GM18907 (cell line): Measurements from ENCODE around the gene DPF3.

Experiments used
- ATAC-seq: cut with Tn5 transposase; IDR thresholded peaks from one replicate; pipeline ENCODE4 v1.9.1; 2021; ENCODE audit warnings: mild to moderate bottlenecking, moderate library complexity; ENCODE audit not compliant: unreplicated experiment

Gene DPF3

GRCh38 chr14:72893636-72894322 lies at the start of gene DPF3:
Gene DPF3 (minus strand): TSS chr14:72894101. CDS start chr14:72894088, 13 bp downstream.
- ATAC-seq: peak; percentile 97

GRCh38 chr14:72942934-72943333 lies 49.0 kb upstream of the DPF3 start:
- ATAC-seq: no peak

GRCh38 chr14:72941286-72941985 lies 47.5 kb upstream of the DPF3 start:
- ATAC-seq: no peak

- ATAC-seq: no peak
These were observed 45.7 kb upstream of the DPF3 start for GRCh38 chr14:72939630-72940029.

- ATAC-seq: no peak
These were observed 39.0 kb upstream of the DPF3 start for GRCh38 chr14:72932893-72933292.

- ATAC-seq: no peak
These were observed 35.6 kb upstream of the DPF3 start for GRCh38 chr14:72929316-72930080.

GRCh38 chr14:72928872-72929271 lies 35.0 kb upstream of the DPF3 start:
- no peak for ATAC-seq

- ATAC-seq: peak; percentile 97
These were observed 32.6 kb upstream of the DPF3 start, which contains the start of gene DCAF4 for GRCh38 chr14:72926292-72927028. Gene DCAF4 (plus strand): TSS chr14:72926464. CDS start chr14:72937979, 11,515 bp downstream.

- peak; percentile 28 for ATAC-seq
These were observed 32.0 kb upstream of the DPF3 start for GRCh38 chr14:72925815-72926291.

- no peak for ATAC-seq
These were observed 31.4 kb upstream of the DPF3 start for GRCh38 chr14:72925171-72925759.

GRCh38 chr14:72924337-72924736 lies 30.4 kb upstream of the DPF3 start:
- no peak for ATAC-seq

- ATAC-seq: no peak
These were observed 27.5 kb upstream of the DPF3 start for GRCh38 chr14:72921396-72921795.

GRCh38 chr14:72920008-72920407 lies 26.1 kb upstream of the DPF3 start:
- no peak for ATAC-seq

- ATAC-seq: no peak
These were observed 23.3 kb upstream of the DPF3 start for GRCh38 chr14:72917094-72917802.

GRCh38 chr14:72916174-72916573 lies 22.3 kb upstream of the DPF3 start:
- ATAC-seq: no peak

- ATAC-seq: no peak
These were observed 19.9 kb upstream of the DPF3 start for GRCh38 chr14:72913809-72914208.

GRCh38 chr14:72909163-72909562 lies 15.3 kb upstream of the DPF3 start:
- ATAC-seq: no peak

- ATAC-seq: no peak
These were observed 14.0 kb upstream of the DPF3 start for GRCh38 chr14:72907886-72908285.

GRCh38 chr14:72906879-72907278 lies 13.0 kb upstream of the DPF3 start:
- ATAC-seq: no peak

GRCh38 chr14:72906316-72906715 lies 12.4 kb upstream of the DPF3 start:
- no peak for ATAC-seq
